HG03025 (cell line): ENCODE measurements around the gene THAP12.

Source experiments
- ATAC-seq: cut with Tn5 transposase; IDR thresholded peaks from one replicate; pipeline ENCODE4 v1.9.1; 2021; ENCODE audit warnings: mild to moderate bottlenecking, moderate library complexity; ENCODE audit not compliant: unreplicated experiment, low FRiP score

THAP12 gene

GRCh38 chr11:76310832-76311595 lies 69.9 kb downstream of the THAP12 start:
- no peak for ATAC-seq

GRCh38 chr11:76307978-76308747 lies 72.8 kb downstream of the THAP12 start:
- no peak for ATAC-seq

GRCh38 chr11:76307396-76307795 lies 73.5 kb downstream of the THAP12 start:
- ATAC-seq, result no peak

- no peak for ATAC-seq
Measured at GRCh38 chr11:76303399-76303798, 77.5 kb downstream of the THAP12 start.

GRCh38 chr11:76302996-76303395 lies 77.9 kb downstream of the THAP12 start:
- no peak for ATAC-seq
